Smooth muscle cell (in vitro differentiated cells): Measurements from ENCODE around the gene DAND5. TPM values are rescaled to one million over a fixed set of nuclear protein-coding genes. Genes with fewer than 3 reads are reported as not detected.
A peak's percentile ranks its signal among the peaks of the same experiment; 100 is the strongest.
"Not testable (repeated sequence)": the region's sequence is repeated elsewhere in the genome, so short reads cannot be mapped to it uniquely, and the experiment has no call there.

Experiments used
- DNase-seq: peaks from one replicate; lab custom pipeline; 2025; ENCODE audit not compliant: unreplicated experiment; lab: John Stamatoyannopoulos, UW
- H2AFZ ChIP-seq: fragments of 200-600 bp; sonication (generic); 2 replicates; pipeline ENCODE4 v1.6.0; 2016; ENCODE audit warnings: antibody characterized with exemption, low read depth, mild to moderate bottlenecking
- H3F3A ChIP-seq: fragments of 200-600 bp; sonication (generic); 2 replicates; pipeline ENCODE4 v1.6.0; 2017; ENCODE audit warnings: antibody characterized with exemption, low read depth
- H3K27ac ChIP-seq: fragments of 200-600 bp; sonication (generic); 2 replicates; pipeline ENCODE4 v1.5.1; 2016; ENCODE audit warnings: low read depth, mild to moderate bottlenecking
- H3K27me3 ChIP-seq: fragments of 200-600 bp; sonication (generic); 2 replicates; pipeline ENCODE4 v1.6.1; 2016; ENCODE audit warnings: low read depth, mild to moderate bottlenecking
- H3K36me3 ChIP-seq: fragments of 200-600 bp; sonication (generic); 2 replicates; pipeline ENCODE4 v1.5.1; 2016; ENCODE audit warnings: low read depth
- H3K4me1 ChIP-seq: fragments of 200-600 bp; sonication (generic); 2 replicates; pipeline ENCODE4 v1.5.1; 2016; ENCODE audit warnings: low read depth
- H3K4me2 ChIP-seq: fragments of 200-600 bp; sonication (generic); 2 replicates; pipeline ENCODE4 v1.6.0; 2016; ENCODE audit warnings: mild to moderate bottlenecking
- H3K4me3 ChIP-seq: fragments of 200-600 bp; sonication (generic); 2 replicates; pipeline ENCODE4 v1.5.1; 2016; ENCODE audit warnings: mild to moderate bottlenecking
- H3K79me2 ChIP-seq: fragments of 200-600 bp; sonication (generic); 2 replicates; pipeline ENCODE4 v1.6.0; 2016; ENCODE audit warnings: low read depth, mild to moderate bottlenecking
- H3K9ac ChIP-seq: fragments of 200-600 bp; sonication (generic); 2 replicates; pipeline ENCODE4 v1.6.0; 2016; ENCODE audit warnings: low read depth
- H3K9me3 ChIP-seq: fragments of 200-600 bp; sonication (generic); replicated peaks from 2 replicates; pipeline ENCODE4 v1.5.1; 2016; ENCODE audit warnings: low read depth
- H4K20me1 ChIP-seq: fragments of 200-600 bp; sonication (generic); 2 replicates; pipeline ENCODE4 v1.6.0; 2016; ENCODE audit warnings: low read depth
- CTCF ChIP-seq: fragments of 200-600 bp; sonication (generic); IDR thresholded peaks from 2 replicates; pipeline ENCODE4 v1.5.1; 2017; ENCODE audit warnings: borderline replicate concordance, mild to moderate bottlenecking, antibody characterized with exemption; ENCODE audit not compliant: insufficient read depth, poor library complexity, severe bottlenecking
- WGBS: methylation state at CpG from one replicate; pipeline ENCODE4 v1.1.7; 2016; ENCODE audit warnings: low lambda C conversion rate; 5-methylcytosine and 5-hydroxymethylcytosine counted together
- polyA plus RNA-seq: library from polyadenylated mRNA; unstranded; fragments of >200 nt; fragmentation: Nextera tagmentation; extraction: Ambion mirVana; gene quantifications from 2 replicates; pipeline ENCODE4 v1.2.1, GENCODE V29; 2016
- total RNA-seq: library from RNA; depleted of rRNA; stranded (reverse); fragments of >200 nt; gene quantifications from 2 replicates; pipeline ENCODE4 v1.2.3, GENCODE V29; 2014

The DAND5 gene
- total and polyA plus RNA-seq, 2 experiments from 2014 or later, result not detected

GRCh38 chr19:12953799-12954611, 15.4 kb upstream of the DAND5 start:
- peaks cover 7% of the 10 kb centered on the region for H3K4me1 ChIP-seq
- 90% methylated on average over 11 of the region's 12 CpGs for WGBS
- H3F3A ChIP-seq, result peaks cover 24% of the 10 kb centered on the region
- H3K27me3 ChIP-seq, result no peaks in the 10 kb centered on the region
- H3K4me3 ChIP-seq, result no peak overlapping the region
- H3K9me3 ChIP-seq, result no peaks in the 10 kb centered on the region
- DNase-seq, result no peak
- peak overlapping the region; percentile 28 for H3K27ac ChIP-seq
- peaks cover 41% of the 10 kb centered on the region for H3K79me2 ChIP-seq
- no peaks in the 10 kb centered on the region for H3K36me3 ChIP-seq
- H3K4me2 ChIP-seq, result no peak overlapping the region
- H2AFZ ChIP-seq, result no peak overlapping the region
- peaks cover 10% of the 10 kb centered on the region for H4K20me1 ChIP-seq
- no peak for TF ChIP-seq CTCF
- no peak overlapping the region for H3K9ac ChIP-seq

- no peak for DNase-seq
- Histone ChIP-seq H3K4me2 (no peak overlapping the region), H3K4me1 (peaks cover 7% of the 10 kb centered on the region), H3K4me3 (no peak overlapping the region), H3K9me3 (no peaks in the 10 kb centered on the region), H3K9ac (no peak overlapping the region), H3K36me3 (no peaks in the 10 kb centered on the region), H4K20me1 (peaks cover 10% of the 10 kb centered on the region), H3K27me3 (no peaks in the 10 kb centered on the region), H2AFZ (no peak overlapping the region), H3K79me2 (peaks cover 41% of the 10 kb centered on the region), H3K27ac (peak overlapping the region; percentile 28), H3F3A (peaks cover 24% of the 10 kb centered on the region)
- WGBS, result 75% methylated on average over 1 of the region's 1 CpG
- TF ChIP-seq CTCF, result no peak
These were observed 14.8 kb upstream of the DAND5 start for GRCh38 chr19:12954612-12954962.

GRCh38 chr19:12955575-12955974, 13.8 kb upstream of the DAND5 start:
- not testable (repeated sequence) for H3K36me3 ChIP-seq, H3K4me1 ChIP-seq, DNase-seq, H3K9me3 ChIP-seq, H2AFZ ChIP-seq, H3K27me3 ChIP-seq
- Histone ChIP-seq H3K9ac (peak overlapping the region; percentile 93), H3K4me2 (peak overlapping the region; percentile 86), H3F3A (peaks cover 24% of the 10 kb centered on the region), H3K27ac (peak overlapping the region; percentile 74), H3K79me2 (peaks cover 41% of the 10 kb centered on the region), H4K20me1 (peaks cover 10% of the 10 kb centered on the region), H3K4me3 (peak overlapping the region; percentile 83)
- 92% methylated on average over 9 of the region's 9 CpGs for WGBS

GRCh38 chr19:12955996-12956395, 13.4 kb upstream of the DAND5 start:
- DNase-seq, result no peak
- H3K79me2 ChIP-seq, result peaks cover 41% of the 10 kb centered on the region

More at GRCh38 chr19:12955996-12956395, 13.4 kb upstream of the DAND5 start:
- Histone ChIP-seq H2AFZ (no peak overlapping the region), H3K36me3 (no peaks in the 10 kb centered on the region), H3K27ac (peak overlapping the region; percentile 74), H3K4me2 (peak overlapping the region; percentile 86), H3K9ac (peak overlapping the region; percentile 93), H4K20me1 (peaks cover 10% of the 10 kb centered on the region), H3K4me3 (peak overlapping the region; percentile 83), H3K27me3 (no peaks in the 10 kb centered on the region), H3F3A (peaks cover 20% of the 10 kb centered on the region), H3K4me1 (peaks cover 7% of the 10 kb centered on the region), H3K9me3 (no peaks in the 10 kb centered on the region)
- no peak for TF ChIP-seq CTCF
- whole genome bisulfite sequencing, result 51% methylated on average over 12 of the region's 12 CpGs
